GM21619 (cell line): Measurements from ENCODE around the gene RALGAPA2.
A peak's percentile ranks its signal among the peaks of the same experiment; 100 is the strongest.

Source experiments
- ATAC-seq: cut with Tn5 transposase; IDR thresholded peaks from one replicate; pipeline ENCODE4 v1.9.1; 2021; ENCODE audit not compliant: unreplicated experiment

Gene RALGAPA2

GRCh38 chr20:20501128-20501527 is 211.3 kb downstream of the RALGAPA2 start:
- no peak for ATAC-seq

DNA sequence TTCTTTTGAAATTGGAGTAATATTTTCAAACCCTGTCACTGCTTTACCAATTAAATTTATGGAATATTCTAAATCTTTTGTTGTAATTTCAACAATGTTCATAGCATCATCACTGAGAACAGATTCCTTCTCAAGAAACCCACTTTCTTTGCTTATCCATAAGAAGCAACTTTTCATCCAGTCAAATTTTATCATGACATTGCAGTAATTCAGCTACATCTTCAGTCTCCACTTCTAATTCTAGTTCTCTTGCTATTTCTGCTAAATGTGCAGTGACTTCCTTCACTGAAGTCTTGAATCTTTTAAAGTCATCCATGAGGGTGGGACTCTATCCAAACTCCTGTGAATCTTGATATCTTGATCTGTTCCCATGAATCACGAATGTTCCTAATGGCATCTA is 212.1 kb downstream of the RALGAPA2 start:
- no peak for ATAC-seq

GRCh38 chr20:20499439-20499838 is 213.0 kb downstream of the RALGAPA2 start:
- ATAC-seq, result no peak

GRCh38 chr20:20498076-20498861 is 214.2 kb downstream of the RALGAPA2 start:
- ATAC-seq, result no peak

DNA sequence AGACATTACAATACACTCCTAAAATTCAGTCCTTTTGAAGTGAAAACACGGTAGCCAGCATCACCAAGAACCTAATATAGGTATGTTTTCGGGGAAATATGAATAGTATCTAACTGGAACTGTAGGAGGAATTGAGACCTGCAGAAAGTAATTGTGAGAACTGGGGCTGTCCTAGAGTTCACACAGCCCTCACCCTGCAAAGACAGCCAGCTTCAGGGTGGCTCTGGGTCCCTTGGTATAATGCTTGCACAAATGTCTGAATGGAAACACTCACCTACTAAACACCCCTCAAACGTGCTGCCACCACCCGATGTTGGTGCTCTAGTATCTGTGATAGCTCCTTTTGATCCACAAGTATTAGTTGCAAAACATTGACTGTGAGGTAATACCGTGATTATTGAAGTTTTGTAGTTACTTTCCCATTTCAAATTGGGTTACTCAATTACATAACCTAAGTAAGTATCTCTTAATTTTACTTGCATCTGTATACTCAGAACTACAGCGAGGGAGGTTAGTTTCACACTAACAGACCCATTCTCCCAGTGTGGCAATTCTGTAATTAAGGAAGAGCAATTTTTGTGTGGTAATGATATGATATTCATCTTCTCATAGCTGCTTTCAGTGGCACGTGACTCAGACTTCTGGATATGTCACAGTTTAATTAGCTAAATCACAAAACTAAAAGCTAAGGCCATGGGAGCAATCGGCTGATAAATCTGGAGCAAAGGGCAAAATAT is 215.0 kb downstream of the RALGAPA2 start:
- ATAC-seq, result no peak

GRCh38 chr20:20495729-20496503 is 216.5 kb downstream of the RALGAPA2 start:
- ATAC-seq, result no peak

GRCh38 chr20:20493701-20494100 is 218.7 kb downstream of the RALGAPA2 start:
- ATAC-seq, result no peak

- no peak for ATAC-seq
Observed at GRCh38 chr20:20492521-20493332, 219.7 kb downstream of the RALGAPA2 start.

DNA sequence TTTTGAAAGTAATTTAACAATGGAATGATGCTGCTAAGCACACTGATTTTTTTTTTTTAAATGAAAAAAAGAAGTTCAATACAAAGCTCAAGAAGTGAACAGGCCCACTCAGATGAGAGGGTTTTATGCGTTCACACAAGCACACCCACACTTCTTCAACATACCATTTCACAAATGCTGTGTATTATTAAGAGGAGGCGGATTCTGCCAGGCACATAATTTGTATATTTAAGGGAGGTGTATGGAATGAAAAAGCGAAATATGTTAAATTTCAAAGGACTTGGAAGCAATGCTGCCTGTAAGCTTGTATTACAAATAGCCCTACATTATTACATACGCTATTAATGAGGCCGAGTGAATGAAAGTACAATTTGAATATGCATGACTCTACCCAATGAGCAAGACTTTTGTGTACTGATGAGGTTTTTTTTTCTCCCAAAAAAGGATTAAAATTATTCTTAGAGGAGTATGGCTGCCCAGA is 220.6 kb downstream of the RALGAPA2 start:
- no peak for ATAC-seq

DNA sequence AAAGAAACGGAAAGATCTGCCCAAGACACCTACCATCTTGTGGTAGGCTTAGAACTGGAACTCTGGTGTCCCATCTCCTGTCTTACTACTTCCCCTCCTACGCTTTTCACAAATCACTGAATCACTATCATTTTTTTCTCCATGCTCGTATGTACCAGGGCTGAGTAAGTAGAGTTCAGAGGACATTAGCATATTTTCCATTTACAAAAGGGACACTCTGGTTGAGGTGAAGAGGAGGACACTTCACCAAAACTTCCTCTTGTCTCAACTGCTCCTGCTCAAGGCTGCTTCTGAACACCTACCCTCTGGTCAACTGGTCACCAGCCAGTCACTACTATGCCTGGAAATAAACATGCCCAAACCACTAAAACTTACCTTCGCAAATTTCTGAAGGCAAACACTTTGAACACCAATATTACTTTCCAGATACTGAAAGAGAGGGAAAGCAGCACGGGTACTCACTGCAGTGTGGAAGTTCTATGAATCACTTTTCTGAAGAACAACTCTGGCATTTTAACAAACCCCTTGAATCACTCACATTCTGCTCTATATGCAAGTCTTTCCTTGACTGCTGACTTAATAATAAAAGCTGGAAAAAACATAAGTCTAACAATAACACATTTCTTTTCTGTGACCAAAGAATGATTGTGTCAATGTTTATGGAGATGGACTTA is 221.2 kb downstream of the RALGAPA2 start:
- no peak for ATAC-seq

- no peak for ATAC-seq
Observed at GRCh38 chr20:20490673-20491072, 221.8 kb downstream of the RALGAPA2 start.

GRCh38 chr20:20489648-20490341 is 222.6 kb downstream of the RALGAPA2 start:
- peak; percentile 37 for ATAC-seq

DNA sequence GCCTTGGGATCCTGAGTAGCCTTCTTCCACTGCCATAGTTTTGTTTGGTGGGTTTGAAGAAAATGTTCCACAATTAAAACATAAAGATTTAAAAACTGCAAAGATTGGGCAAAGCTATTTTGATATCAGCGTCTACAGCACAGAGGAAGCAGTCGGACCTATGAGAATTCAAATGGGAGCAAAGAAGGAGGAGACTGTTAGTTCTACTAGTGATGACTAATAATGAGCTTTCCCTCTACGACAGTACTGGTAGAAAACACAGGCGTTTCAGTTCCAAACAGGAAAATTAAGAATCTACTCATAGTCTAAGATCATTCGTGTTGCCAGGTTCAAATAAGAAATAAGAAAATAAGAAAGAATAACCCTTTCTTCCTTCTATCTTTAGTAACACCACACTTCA is 223.4 kb downstream of the RALGAPA2 start:
- ATAC-seq, result peak; percentile 86

DNA sequence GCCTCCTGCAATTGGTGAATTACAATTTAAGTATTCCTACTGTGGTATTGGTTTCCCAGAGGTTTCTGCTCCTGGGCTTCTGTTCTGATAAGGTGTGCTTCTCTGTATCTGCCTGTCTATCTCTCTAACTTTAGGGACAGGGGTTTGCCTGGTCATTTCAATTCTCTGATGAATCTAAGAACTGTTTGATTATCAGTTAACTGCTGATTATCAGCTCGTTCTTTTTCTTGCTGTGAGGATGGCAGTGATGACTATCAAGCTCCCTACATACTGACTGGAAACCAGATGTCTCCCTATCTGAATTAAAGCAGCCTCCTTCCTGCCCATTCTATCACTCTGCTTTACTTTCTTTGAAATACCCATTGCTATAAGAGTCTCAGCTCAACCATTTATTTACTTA is 224.1 kb downstream of the RALGAPA2 start:
- no peak for ATAC-seq

DNA sequence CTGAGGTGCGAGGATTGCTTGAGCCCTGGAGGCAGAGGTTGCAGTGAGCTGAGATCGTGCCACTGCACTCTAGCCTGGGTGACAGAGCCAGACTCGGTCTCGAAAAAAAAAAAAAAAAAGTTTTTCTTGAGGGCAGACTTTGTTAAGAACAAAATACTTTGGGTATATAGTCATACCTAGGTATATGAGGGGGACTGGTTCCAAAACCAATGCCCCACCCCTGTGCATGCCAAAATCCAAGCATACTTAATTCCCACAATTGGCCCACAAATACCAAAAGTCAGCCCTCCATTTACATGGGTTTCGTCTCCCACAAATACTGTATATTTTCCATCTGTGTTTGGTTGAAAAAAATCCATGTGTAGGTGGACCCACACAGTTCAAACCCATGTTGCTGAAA is 224.6 kb downstream of the RALGAPA2 start:
- no peak for ATAC-seq

GRCh38 chr20:20483328-20483727 is 229.1 kb downstream of the RALGAPA2 start:
- ATAC-seq, result no peak

DNA sequence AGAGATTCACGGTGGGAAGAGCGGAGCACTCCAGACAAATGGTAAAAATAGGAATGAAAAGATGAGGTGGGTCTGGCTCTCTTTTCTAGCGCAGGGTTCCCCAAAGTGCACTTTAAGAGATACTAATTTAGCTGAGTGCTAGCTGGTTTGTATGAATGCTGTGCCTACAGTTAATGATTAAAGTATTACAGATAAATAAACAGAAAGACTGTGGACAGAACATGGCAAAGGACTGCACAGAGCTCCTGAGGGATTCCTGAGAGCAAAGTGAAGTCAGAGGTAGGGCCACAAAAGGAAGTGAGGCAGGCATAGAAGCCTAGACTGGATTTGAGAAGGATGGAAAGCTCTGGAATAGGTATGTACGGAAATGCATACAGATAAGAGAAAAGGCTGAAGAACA is 230.0 kb downstream of the RALGAPA2 start:
- ATAC-seq, result no peak

- ATAC-seq, result no peak
Observed at GRCh38 chr20:20480689-20481088, 231.8 kb downstream of the RALGAPA2 start.

GRCh38 chr20:20480126-20480525 is 232.3 kb downstream of the RALGAPA2 start:
- ATAC-seq, result no peak
